Kidney tubule cell (primary cell): Measurements from ENCODE around the gene DENND2A.

Experiments used
- DNase-seq: peaks from one replicate; pipeline ENCODE4 v3.0.0-alpha.2; 2018; ENCODE audit warnings: low spot score

DENND2A gene

GRCh38 chr7:140619176-140619575 is 21.4 kb downstream of the DENND2A start:
- no peak for DNase-seq

- DNase-seq = no peak
Observed at GRCh38 chr7:140618306-140618705, 22.3 kb downstream of the DENND2A start.

- DNase-seq = no peak
Observed at GRCh38 chr7:140617081-140617480, 23.5 kb downstream of the DENND2A start.

- DNase-seq = no peak
Observed at GRCh38 chr7:140616328-140616727, 24.3 kb downstream of the DENND2A start.

GRCh38 chr7:140611641-140612040 is 29.0 kb downstream of the DENND2A start:
- DNase-seq = no peak

- no peak for DNase-seq
Observed at GRCh38 chr7:140610204-140611165, 30.1 kb downstream of the DENND2A start.

- peak; percentile 57 for DNase-seq
Observed at GRCh38 chr7:140609646-140610045, 31.0 kb downstream of the DENND2A start.

- no peak for DNase-seq
Observed at GRCh38 chr7:140607441-140607989, 33.1 kb downstream of the DENND2A start.

GRCh38 chr7:140605337-140605736 is 35.3 kb downstream of the DENND2A start:
- DNase-seq = peak; percentile 55

GRCh38 chr7:140604760-140605159 is 35.9 kb downstream of the DENND2A start:
- peak; percentile 61 for DNase-seq

- no peak for DNase-seq
Observed at GRCh38 chr7:140604076-140604475, 36.5 kb downstream of the DENND2A start.

- DNase-seq = no peak
Observed at GRCh38 chr7:140601566-140602174, 38.9 kb downstream of the DENND2A start.

- DNase-seq = no peak
Observed at GRCh38 chr7:140600341-140600740, 40.3 kb downstream of the DENND2A start.

- no peak for DNase-seq
Observed at GRCh38 chr7:140597428-140597949, 43.1 kb downstream of the DENND2A start.

- no peak for DNase-seq
Observed at GRCh38 chr7:140596519-140597427, 43.8 kb downstream of the DENND2A start.

GRCh38 chr7:140595468-140596092 is 45.0 kb downstream of the DENND2A start:
- no peak for DNase-seq

GRCh38 chr7:140594131-140594691 is 46.4 kb downstream of the DENND2A start:
- DNase-seq = peak; percentile 30

GRCh38 chr7:140593672-140593982 is 47.0 kb downstream of the DENND2A start:
- DNase-seq = no peak

GRCh38 chr7:140592964-140593671 is 47.5 kb downstream of the DENND2A start:
- peak; percentile 72 for DNase-seq

GRCh38 chr7:140591180-140591902 is 49.3 kb downstream of the DENND2A start:
- DNase-seq = peak; percentile 63
